HG03103 (cell line): ENCODE data around the gene NAPEPLD.
"Not testable (repeated sequence)": the region's sequence is repeated elsewhere in the genome, so short reads cannot be mapped to it uniquely, and the experiment has no call there.

Experiments
- ATAC-seq: cut with Tn5 transposase; IDR thresholded peaks from one replicate; pipeline ENCODE4 v1.9.1; 2021; ENCODE audit warnings: low read depth; ENCODE audit not compliant: unreplicated experiment

The NAPEPLD gene

GRCh38 chr7:103116511-103116910 is 32.4 kb downstream of the NAPEPLD start:
- no peak for ATAC-seq

- ATAC-seq: no peak
These were observed 33.1 kb downstream of the NAPEPLD start for GRCh38 chr7:103115771-103116170.

- ATAC-seq: no peak
These were observed 34.3 kb downstream of the NAPEPLD start for GRCh38 chr7:103114576-103115008.

GRCh38 chr7:103113164-103113563 is 35.7 kb downstream of the NAPEPLD start:
- ATAC-seq: no peak

DNA sequence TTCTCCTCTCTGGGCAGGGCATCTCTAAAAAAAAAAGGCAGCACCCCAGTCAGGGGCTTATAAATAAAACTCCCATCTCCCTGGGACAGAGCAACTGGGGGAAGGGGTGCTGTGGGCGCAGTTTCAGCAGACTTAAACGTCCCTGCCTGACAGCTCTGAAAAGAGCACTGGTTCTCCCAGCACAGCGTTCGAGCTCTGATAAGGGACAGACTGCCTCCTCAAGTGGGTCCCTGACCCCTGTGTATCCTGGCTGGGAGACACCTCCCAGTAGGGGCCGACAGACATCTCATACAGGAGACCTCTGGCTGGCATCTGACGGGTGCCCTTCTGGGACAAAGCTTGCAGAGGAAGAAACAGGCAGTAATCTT is 42.2 kb downstream of the NAPEPLD start:
- ATAC-seq: not testable (repeated sequence)

GRCh38 chr7:103106005-103106702 is 42.7 kb downstream of the NAPEPLD start:
- no peak for ATAC-seq

- no peak for ATAC-seq
These were observed 47.4 kb downstream of the NAPEPLD start for GRCh38 chr7:103101543-103101942.

DNA sequence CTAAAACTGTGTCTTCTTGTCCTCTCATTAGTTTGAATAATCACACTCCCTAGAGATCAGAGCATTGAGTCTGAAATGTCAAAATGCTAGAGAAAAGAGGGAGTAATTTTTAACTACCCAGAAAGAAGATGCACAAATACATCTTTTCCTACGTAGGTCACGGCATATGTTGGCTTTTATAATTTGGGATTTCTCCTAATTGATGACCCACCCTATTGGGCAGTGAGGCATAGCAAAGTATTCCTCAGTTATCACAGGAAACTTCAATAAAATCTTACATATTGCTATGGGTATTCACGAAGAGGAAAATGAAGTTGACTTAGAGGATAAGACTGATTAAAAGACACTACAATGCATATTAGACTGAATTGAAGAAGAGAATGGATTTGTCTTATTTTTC is 48.6 kb downstream of the NAPEPLD start:
- no peak for ATAC-seq

DNA sequence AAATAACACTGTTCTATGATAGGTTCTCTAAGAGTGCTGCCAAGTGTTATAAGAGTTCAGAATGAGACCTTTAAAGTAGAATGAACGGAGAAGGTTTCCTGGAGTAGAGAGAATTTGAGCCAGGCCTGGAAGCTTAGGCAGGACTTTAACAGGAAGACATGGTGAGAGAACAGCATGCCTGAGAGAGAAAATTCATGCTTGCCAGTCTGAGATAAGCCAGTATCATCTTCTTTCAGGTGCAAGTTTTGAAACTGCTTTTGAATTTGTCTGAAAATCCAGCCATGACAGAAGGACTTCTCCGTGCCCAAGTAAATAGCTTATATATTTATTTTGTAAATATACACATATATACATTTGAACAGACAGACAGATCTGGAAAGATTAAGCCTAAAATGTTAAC is 51.9 kb downstream of the NAPEPLD start:
- ATAC-seq: no peak

DNA sequence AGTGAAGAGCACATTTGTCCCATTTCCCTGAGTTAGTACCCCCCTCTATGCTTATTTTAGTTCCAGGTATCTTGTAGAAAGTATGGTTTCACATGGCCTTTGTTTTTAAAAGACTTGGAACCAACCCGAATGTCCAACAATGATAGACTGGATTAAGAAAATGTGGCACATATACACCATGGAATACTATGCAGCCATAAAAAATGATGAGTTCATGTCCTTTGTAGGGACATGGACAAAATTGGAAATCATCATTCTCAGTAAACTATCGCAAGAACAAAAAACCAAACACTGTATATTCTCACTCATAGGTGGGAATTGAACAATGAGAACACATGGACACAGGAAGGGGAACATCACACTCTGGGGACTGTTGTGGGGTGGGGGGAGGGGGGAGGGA is 53.3 kb downstream of the NAPEPLD start:
- not testable (repeated sequence) for ATAC-seq

DNA sequence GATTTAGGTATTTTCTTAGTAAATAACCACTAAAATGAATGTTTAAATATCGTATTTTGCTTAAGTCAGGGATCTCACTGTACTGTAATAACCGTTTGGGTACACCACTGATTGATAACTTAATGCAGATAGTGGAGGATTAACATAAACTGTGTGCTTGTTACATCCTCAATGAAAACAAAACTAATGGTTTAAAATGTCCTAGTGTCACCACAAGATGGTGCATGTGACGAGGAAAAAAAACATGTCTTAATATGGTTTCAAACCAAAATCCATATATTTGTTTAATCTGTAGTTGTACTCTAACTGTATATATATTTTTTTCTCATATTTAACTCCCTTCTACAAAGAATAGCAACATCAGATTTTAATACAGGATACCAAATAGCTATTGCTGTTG is 54.8 kb downstream of the NAPEPLD start:
- no peak for ATAC-seq

DNA sequence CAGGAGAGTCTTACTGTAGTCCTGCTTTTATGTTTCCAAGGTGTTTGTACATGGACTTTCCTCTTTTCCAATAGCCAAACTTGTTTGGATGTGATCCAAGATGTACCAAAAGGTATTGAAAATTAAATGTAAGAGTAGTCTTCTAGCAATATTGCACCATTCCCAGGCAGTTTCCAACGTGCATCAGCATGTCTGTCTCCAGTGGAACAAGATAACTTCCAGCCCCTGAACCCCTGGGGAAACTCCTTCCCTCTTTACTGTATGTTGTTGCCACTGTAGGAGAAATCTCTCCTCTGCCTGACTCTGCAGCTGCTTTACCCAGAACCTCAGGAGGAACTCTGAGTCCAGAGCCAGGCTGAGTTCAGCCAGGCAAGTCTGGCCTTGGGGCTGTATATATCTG is 55.5 kb downstream of the NAPEPLD start:
- no peak for ATAC-seq

GRCh38 chr7:103092321-103092720 is 56.6 kb downstream of the NAPEPLD start:
- ATAC-seq: not testable (repeated sequence)

DNA sequence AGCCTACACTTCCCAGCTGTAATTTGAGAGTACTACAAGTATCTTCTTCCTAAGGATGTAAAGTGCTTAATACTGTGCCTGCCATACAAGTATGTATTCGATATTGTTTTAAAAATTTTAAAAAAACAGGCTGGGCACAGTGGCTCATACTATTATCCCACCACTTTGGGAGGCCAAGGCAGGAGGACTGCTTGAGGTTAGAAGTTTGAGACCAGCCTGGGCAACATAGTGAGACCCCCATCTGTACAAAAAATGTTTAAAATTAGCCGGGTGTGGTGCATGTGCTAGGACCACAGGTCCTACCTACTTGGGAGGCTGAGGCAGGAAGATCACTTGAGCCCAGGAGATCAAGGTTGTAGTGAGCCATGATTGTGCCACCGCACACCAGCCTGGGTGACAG is 65.7 kb downstream of the NAPEPLD start:
- no peak for ATAC-seq

DNA sequence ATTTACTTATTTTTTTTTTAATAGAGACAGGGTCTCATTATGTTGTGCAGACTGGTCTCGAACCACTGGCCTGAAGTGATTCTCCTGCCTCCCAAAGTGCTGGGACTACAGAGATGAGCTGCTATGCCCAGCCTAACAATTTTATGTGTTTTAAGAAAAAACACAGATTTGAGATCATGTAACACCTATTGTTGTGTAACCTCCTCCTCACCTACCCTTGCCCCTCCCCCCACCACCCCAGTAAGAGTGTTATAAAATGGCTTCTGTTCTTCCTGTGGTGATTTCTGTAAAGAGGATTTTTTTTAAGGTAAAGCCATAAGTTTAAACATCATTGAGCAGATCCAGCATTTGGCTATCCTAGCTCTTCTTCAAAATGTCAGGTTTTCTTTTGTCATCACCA is 66.4 kb downstream of the NAPEPLD start:
- no peak for ATAC-seq

GRCh38 chr7:103080923-103081322 is 68.0 kb downstream of the NAPEPLD start:
- no peak for ATAC-seq

DNA sequence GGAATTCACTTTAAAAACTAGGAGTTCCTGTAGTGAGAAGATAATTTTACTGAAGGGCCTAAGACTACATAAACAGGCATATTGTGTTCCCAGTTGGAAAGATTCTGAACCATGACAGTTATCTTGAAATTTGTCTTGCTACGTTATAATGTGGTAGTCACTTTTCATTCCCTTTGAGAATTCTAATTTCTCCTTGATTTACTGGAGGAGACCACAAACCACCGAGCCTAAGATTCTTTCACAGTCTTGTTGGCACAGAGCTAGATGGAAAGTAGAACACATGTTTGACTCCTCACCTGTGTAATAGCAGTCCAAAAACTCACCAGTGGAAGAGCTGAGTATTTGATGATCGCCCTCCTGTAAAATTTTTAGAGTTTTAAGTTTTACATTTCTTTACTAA is 69.1 kb downstream of the NAPEPLD start:
- no peak for ATAC-seq

GRCh38 chr7:103078226-103078625 is 70.7 kb downstream of the NAPEPLD start:
- ATAC-seq: not testable (repeated sequence)

- ATAC-seq: no peak
These were observed 71.6 kb downstream of the NAPEPLD start for GRCh38 chr7:103077318-103077717.

GRCh38 chr7:103076764-103077163 is 72.1 kb downstream of the NAPEPLD start:
- ATAC-seq: no peak

GRCh38 chr7:103075337-103075918 is 73.5 kb downstream of the NAPEPLD start:
- peak; percentile 38 for ATAC-seq

GRCh38 chr7:103074519-103075336 is 74.2 kb downstream of the NAPEPLD start, which contains the start of the genes ARMC10 and FBXL13:
ARMC10 (plus strand) TSS chr7:103075140; CDS start chr7:103075273, 133 bp downstream.
FBXL13 (minus strand) TSS chr7:103074796.
- peak; percentile 88 for ATAC-seq
